GM10847 (cell line): Measurements from ENCODE around the gene PIGW.

Experiments used
- POLR2A ChIP-seq: IDR thresholded peaks from 2 replicates; pipeline ENCODE4 v1.6.1; 2011; ENCODE audit not compliant: insufficient read length; ENCODE audit errors: extremely low read depth

Gene PIGW

DNA sequence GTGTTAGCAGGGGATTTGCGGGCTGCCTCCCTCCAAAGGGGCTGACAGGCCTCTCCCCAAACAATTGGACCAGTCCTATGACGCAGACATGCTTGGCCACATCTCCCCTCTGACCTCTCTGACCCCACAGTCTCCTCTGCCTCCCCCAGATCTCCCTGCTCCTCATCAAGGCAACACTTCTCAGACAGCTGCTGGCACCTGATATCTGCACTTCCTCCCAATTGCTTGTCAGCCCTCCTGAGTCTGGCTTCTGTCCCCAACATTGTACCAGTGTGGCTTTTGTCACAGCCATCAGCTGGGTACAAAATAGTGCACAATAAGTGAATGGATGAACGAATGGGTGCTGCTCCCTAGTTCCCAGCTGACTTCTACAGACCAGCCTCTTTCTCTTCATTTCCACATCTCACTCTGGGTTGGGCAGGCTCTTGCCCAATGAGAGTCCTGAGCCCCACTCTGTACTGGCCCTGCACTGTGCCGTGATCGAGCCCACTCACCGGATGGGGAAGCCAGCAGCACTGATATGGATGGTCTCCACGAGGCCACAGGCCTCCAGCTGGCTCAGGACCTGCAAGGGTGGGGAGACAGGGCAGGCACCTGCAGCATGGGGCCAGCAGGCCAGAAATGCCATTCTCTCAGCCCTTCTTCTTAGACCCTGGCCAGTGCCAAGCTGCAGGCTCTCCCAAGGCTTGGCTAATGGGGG is 31.2 kb upstream of the PIGW start:
- no peak for TF ChIP-seq POLR2A

GRCh38 chr17:36504156-36504545 is 30.6 kb upstream of the PIGW start:
- no peak for TF ChIP-seq POLR2A

- TF ChIP-seq POLR2A, result no peak
Observed at GRCh38 chr17:36505171-36505570, 29.6 kb upstream of the PIGW start.

GRCh38 chr17:36506249-36506826 is 28.4 kb upstream of the PIGW start:
- no peak for TF ChIP-seq POLR2A

GRCh38 chr17:36506831-36507230 is 28.0 kb upstream of the PIGW start:
- TF ChIP-seq POLR2A, result no peak

GRCh38 chr17:36507266-36507665 is 27.5 kb upstream of the PIGW start:
- TF ChIP-seq POLR2A, result no peak

DNA sequence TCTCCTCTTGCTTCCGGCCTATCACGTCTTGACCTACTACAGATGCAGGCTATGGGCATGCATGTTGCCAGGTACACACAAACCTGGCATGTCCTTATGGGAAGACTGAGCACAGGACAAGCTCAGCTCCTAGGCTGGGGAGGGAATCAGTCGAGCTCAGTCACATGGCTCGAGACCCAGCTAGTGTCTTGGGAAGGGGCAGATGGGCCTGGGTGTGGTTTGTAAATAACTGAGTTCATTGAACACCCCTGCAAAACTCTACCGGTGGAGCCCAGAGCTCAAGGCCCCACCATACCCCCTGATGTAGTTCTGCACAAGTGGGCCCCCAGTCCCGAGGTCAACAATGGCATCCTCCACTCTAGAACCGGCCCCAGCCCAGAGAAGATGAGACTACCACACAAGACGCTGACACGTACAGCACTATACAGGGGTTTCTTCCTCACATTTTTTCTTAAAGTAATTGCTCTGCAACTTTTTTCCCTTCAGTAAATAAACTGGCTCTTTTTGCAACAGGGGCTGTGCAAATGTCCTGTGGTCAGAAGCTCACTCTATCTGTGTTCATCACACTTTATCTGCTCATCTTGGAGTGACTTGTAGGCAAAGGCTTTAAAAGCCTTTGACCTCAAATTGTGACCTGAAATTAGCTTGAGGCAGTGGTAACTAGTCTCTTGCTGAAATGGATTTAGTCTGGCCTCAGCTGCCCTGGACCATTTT is 25.4 kb upstream of the PIGW start:
- no peak for TF ChIP-seq POLR2A

GRCh38 chr17:36510636-36511035 is 24.2 kb upstream of the PIGW start:
- no peak for TF ChIP-seq POLR2A

DNA sequence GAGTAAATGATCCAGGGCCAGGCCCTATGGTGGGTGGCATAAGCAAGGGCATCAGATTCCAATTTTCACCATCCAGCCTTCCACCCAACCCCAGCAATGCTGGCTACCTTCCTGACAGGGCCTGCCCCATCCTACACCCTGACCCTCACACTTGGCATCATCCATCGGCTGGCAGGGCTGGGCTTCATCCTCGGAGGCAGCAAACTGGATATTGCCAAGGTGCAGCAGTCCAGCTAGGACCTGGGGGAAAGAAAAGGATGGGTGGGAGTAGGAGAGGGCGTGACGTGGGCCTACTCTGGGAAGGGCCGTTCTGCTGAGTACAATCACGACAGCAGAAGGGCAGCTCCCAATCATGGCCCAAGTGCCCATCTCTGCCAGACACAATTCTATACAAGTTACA is 23.6 kb upstream of the PIGW start:
- TF ChIP-seq POLR2A, result no peak

- TF ChIP-seq POLR2A, result no peak
Observed at GRCh38 chr17:36512641-36513040, 22.1 kb upstream of the PIGW start.

DNA sequence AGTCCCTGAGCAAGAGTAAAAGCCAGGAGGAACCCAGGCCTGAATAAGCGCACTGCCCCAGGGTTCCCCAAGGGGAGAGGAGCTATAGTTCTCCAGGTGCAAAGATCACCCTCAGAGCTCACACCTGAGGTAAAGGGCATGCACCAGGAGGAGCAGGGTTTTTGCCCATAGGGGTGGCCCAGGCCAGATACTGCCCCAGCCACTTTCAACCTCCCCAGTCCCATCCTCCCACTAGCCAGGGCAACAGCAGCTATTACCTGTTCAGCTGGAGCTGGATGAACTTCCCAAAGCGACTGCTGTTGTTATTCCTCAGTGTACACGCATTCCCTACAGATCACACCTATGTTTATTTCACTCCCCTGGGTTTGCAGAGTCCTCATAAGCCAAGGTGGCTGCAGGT is 19.9 kb upstream of the PIGW start:
- no peak for TF ChIP-seq POLR2A

DNA sequence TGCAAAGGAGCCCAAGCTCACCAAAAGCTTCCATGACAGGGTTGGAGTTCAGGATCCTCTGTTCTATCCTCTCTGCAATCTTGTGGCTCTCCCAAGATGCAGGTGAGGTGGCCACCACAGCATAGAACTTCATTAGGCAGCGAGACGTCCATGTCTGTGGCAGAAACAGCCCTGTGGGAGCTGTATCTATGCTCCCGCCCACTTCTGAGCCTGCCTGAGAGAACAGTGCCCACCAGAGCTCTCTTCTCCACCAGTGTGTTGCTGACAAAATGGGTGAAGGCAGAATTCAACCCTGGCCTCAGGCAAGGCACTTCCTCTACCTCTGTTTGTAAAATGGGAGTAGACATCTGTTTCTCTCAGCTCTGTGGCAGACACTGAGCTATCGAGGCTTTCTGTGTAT is 18.9 kb upstream of the PIGW start:
- no peak for TF ChIP-seq POLR2A

DNA sequence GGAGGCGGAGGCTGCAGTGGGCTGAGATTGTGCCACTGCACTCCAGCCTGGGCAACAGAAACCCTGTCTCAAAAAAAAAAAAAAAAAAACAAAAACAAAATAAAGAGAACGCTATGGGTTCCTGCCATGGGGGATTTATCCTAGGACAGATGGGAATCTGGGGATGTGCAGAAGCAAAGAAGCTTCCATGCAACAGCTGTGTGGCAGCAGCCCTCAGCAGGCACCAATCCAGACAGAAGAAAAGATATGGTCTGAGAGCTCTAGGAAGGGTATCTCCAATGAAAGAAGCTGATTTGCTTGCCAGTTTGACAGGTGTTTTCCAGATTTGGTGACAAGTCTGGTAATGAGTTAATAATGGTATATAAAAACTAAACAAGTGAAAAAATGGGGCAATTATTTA is 11.7 kb upstream of the PIGW start:
- no peak for TF ChIP-seq POLR2A

DNA sequence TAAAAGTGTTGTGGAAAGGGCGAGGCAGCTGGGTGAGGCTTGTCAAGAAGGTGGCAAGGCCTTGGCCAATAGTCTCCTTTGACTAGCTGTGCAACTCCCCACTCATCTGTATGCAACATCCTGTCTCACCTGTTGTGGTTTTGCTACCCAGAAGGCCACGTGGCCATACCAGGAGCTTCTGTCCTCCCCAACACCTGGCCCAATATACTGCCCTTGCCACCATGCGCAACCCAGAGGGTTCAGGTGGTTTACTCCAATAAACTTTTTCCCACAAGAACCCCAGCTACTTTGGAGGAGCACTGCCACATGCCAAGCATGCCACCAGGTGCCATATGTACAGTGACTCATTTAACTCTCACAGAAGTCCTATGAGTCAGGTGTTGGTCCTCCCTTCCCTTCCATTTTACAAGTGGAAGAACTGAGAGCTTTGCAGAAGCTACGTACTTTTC is 10.3 kb upstream of the PIGW start:
- TF ChIP-seq POLR2A, result no peak

GRCh38 chr17:36525113-36525512 is 9.7 kb upstream of the PIGW start:
- TF ChIP-seq POLR2A, result no peak

GRCh38 chr17:36525888-36526287 is 8.9 kb upstream of the PIGW start:
- TF ChIP-seq POLR2A, result no peak
